ENCODE data around the gene ZNF80.

Gene ZNF80

GRCh38 chr3:114221881-114222264, 15.5 kb downstream of the ZNF80 start:
- Histone ChIP-seq H3K27me3 (ENCODE audit: insufficient read depth, low read length, poor library complexity) (no peaks in the 10 kb centered on the region), H3K36me3 (ENCODE audit: insufficient read depth, low read length) (no peaks in the 10 kb centered on the region), H4K20me1 (ENCODE audit: insufficient read depth, low read length) (no peaks in the 10 kb centered on the region), H3K4me3 (ENCODE audit: low read depth in 1 of 2, low read length in 2 of 2) (no peak overlapping the region), H3K27ac (ENCODE audit: low read length) (no peak overlapping the region), H3K79me2 (ENCODE audit: insufficient read depth, low read length) (no peaks in the 10 kb centered on the region), H3K9me3 (ENCODE audit: insufficient read depth, low read length, severe bottlenecking) (peaks cover 13% of the 10 kb centered on the region), H3K4me1 (ENCODE audit: insufficient read depth, low read length) (no peaks in the 10 kb centered on the region), H3K4me2 (ENCODE audit: insufficient read depth, low read length) (no peak overlapping the region), H3K9ac (ENCODE audit: low read depth, low read length) (no peak overlapping the region), H2AFZ (ENCODE audit: low read depth, low read length) (no peak overlapping the region)
- TF ChIP-seq EZH2 (IDR thresholded peaks at IDR 0.05; ENCODE audit: borderline replicate concordance, low read depth, low read length, severe bottlenecking): no peak
- no peak for TF ChIP-seq CTCF (IDR thresholded peaks at IDR 0.05; ENCODE audit: borderline replicate concordance, extremely low read depth, low read length, poor library complexity, severe bottlenecking)
- DNase-seq: no peak
- no peak for ATAC-seq (ENCODE audit: insufficient read depth, low read depth)

GRCh38 chr3:114221165-114221880, 16.1 kb downstream of the ZNF80 start:
- Histone ChIP-seq H3K9me3 (ENCODE audit: insufficient read depth, low read length, severe bottlenecking) (peaks cover 13% of the 10 kb centered on the region), H3K79me2 (ENCODE audit: insufficient read depth, low read length) (no peaks in the 10 kb centered on the region), H3K4me2 (ENCODE audit: insufficient read depth, low read length) (no peak overlapping the region), H3K27me3 (ENCODE audit: insufficient read depth, low read length, poor library complexity) (no peaks in the 10 kb centered on the region), H3K4me1 (ENCODE audit: insufficient read depth, low read length) (no peaks in the 10 kb centered on the region), H3K9ac (ENCODE audit: low read depth, low read length) (no peak overlapping the region), H3K27ac (ENCODE audit: low read length) (no peak overlapping the region), H3K36me3 (ENCODE audit: insufficient read depth, low read length) (no peaks in the 10 kb centered on the region), H2AFZ (ENCODE audit: low read depth, low read length) (no peak overlapping the region), H3K4me3 (ENCODE audit: low read depth in 1 of 2, low read length in 2 of 2) (no peak overlapping the region), H4K20me1 (ENCODE audit: insufficient read depth, low read length) (no peaks in the 10 kb centered on the region)
- TF ChIP-seq EZH2 (IDR thresholded peaks at IDR 0.05; ENCODE audit: borderline replicate concordance, low read depth, low read length, severe bottlenecking): no peak
- TF ChIP-seq CTCF (IDR thresholded peaks at IDR 0.05; ENCODE audit: borderline replicate concordance, extremely low read depth, low read length, poor library complexity, severe bottlenecking): no peak
- DNase-seq (no peak), ATAC-seq (ENCODE audit: insufficient read depth, low read depth) (no peak)

GRCh38 chr3:114219741-114220140, 17.6 kb downstream of the ZNF80 start:
- H3K4me2 ChIP-seq (ENCODE audit: insufficient read depth, low read length): no peak overlapping the region
- peaks cover 4% of the 10 kb centered on the region for H3K9me3 ChIP-seq (ENCODE audit: insufficient read depth, low read length, severe bottlenecking)
- H2AFZ ChIP-seq (ENCODE audit: low read depth, low read length): no peak overlapping the region
- H3K4me1 ChIP-seq (ENCODE audit: insufficient read depth, low read length): peaks cover 8% of the 10 kb centered on the region
- H3K27ac ChIP-seq (ENCODE audit: low read length): no peak overlapping the region
- no peaks in the 10 kb centered on the region for H4K20me1 ChIP-seq (ENCODE audit: insufficient read depth, low read length)
- H3K4me3 ChIP-seq (ENCODE audit: low read depth in 1 of 2, low read length in 2 of 2): no peak overlapping the region
- no peak for TF ChIP-seq CTCF (IDR thresholded peaks at IDR 0.05; ENCODE audit: borderline replicate concordance, extremely low read depth, low read length, poor library complexity, severe bottlenecking)
- no peaks in the 10 kb centered on the region for H3K27me3 ChIP-seq (ENCODE audit: insufficient read depth, low read length, poor library complexity)
- H3K79me2 ChIP-seq (ENCODE audit: insufficient read depth, low read length): no peaks in the 10 kb centered on the region
- ATAC-seq (ENCODE audit: insufficient read depth, low read depth): no peak
- DNase-seq: no peak
- no peaks in the 10 kb centered on the region for H3K36me3 ChIP-seq (ENCODE audit: insufficient read depth, low read length)
- no peak overlapping the region for H3K9ac ChIP-seq (ENCODE audit: low read depth, low read length)

Data from DND-41 (cell line).